GM12878 (cell line): Measurements from ENCODE around the gene SSH2. TPM values are rescaled to one million over a fixed set of nuclear protein-coding genes. Genes with fewer than 3 reads are reported as not detected.

Source experiments
- ATAC-seq: fragments of 200-7000 bp; cut with Tn5 transposase; 3 replicates; pipeline ENCODE4 v1.9.1; 2020; ENCODE audit warnings: mild to moderate bottlenecking, moderate library complexity
- BruUV-seq: library from RNA; stranded (reverse); fragments of 400-500 nt; replicated peaks from 2 replicates; lab custom pipeline; 2021; lab: Mats Ljungman, UMichigan
- CTCF ChIA-PET: fragments of 300-600 bp; sonication (Branson Sonifier 250); formaldehyde crosslinking; extraction: SDS; loops from one replicate; lab custom pipeline; 2021; ENCODE audit warnings: inconsistent platforms; lab: Yijun Ruan, JAX
- POLR2A ChIA-PET: fragments of 350-600 bp; formaldehyde crosslinking; extraction: SDS; loops from one replicate; lab custom pipeline; 2021; ENCODE audit warnings: inconsistent platforms; lab: Charles Lee
- RAD21 ChIA-PET: fragments of 300-600 bp; sonication (Branson Sonifier 250); formaldehyde crosslinking; loops from one replicate; lab custom pipeline; 2023; ENCODE audit warnings: antibody characterized with exemption; ENCODE audit not compliant: unreplicated experiment; lab: Charles Lee
- SMC1A ChIA-PET: fragments of 300-600 bp; sonication (Branson Sonifier 250); formaldehyde crosslinking; loops from one replicate; lab custom pipeline; 2023; ENCODE audit not compliant: unreplicated experiment, uncharacterized antibody; lab: Charles Lee
- DNase-seq: peaks from one replicate; pipeline ENCODE4 v3.0.0-alpha.2; 2011; ENCODE audit warnings: low read depth, low spot score
- FAIRE-seq: peaks from 3 replicates; lab custom pipeline; 2011; peaks lifted over from hg19 to GRCh38; lab: Jason Lieb, UNC
- H2AFZ ChIP-seq: 2 replicates; pipeline ENCODE4 v1.6.0; 2011; ENCODE audit warnings: low read depth, low read length, control low read depth; ENCODE audit not compliant: control insufficient read depth
- H3K27ac ChIP-seq: 2 replicates; pipeline ENCODE4 v1.5.1; 2011; ENCODE audit warnings: control low read depth; ENCODE audit not compliant: control insufficient read depth, insufficient read depth
- H3K27me3 ChIP-seq, 2 experiments: replicated peaks in 1 of 2; 2 replicates each; pipeline versions ENCODE4 v1.6.0 to v1.6.1; 2011; ENCODE audit warnings: low read length in 1 of 2; ENCODE audit not compliant: control insufficient read depth in 2 of 2, insufficient read depth in 2 of 2
- H3K36me3 ChIP-seq, 2 experiments: 2 replicates each; pipeline ENCODE4 v1.5.1; 2011; ENCODE audit warnings: low read length in 1 of 2; ENCODE audit not compliant: control insufficient read depth in 2 of 2, insufficient read depth in 2 of 2
- H3K4me1 ChIP-seq: 2 replicates; pipeline ENCODE4 v1.6.1; 2011; ENCODE audit warnings: mild to moderate bottlenecking, low read length, moderate library complexity, mixed read lengths; ENCODE audit not compliant: control insufficient read depth, insufficient read depth
- H3K4me2 ChIP-seq: 2 replicates; pipeline ENCODE4 v1.6.0; 2011; ENCODE audit warnings: control low read depth; ENCODE audit not compliant: control insufficient read depth, insufficient read depth
- H3K4me3 ChIP-seq: fragments of 200-600 bp; sonication (generic); 2 replicates; pipeline ENCODE4 v1.5.1; 2016
- H3K79me2 ChIP-seq: 2 replicates; pipeline ENCODE4 v1.6.0; 2011; ENCODE audit warnings: low read length; ENCODE audit not compliant: control insufficient read depth, insufficient read depth
- H3K9ac ChIP-seq: 2 replicates; pipeline ENCODE4 v1.8.0; 2011; ENCODE audit warnings: low read length, control low read depth, mixed read lengths; ENCODE audit not compliant: control insufficient read depth, insufficient read depth
- H3K9me3 ChIP-seq: replicated peaks from 3 replicates; pipeline ENCODE4 v1.5.1; 2011; ENCODE audit warnings: mild to moderate bottlenecking, low read length; ENCODE audit not compliant: control insufficient read depth, insufficient read depth
- H4K20me1 ChIP-seq: 2 replicates; pipeline ENCODE4 v1.6.0; 2011; ENCODE audit not compliant: control insufficient read depth, insufficient read depth
- CHD1 ChIP-seq: IDR thresholded peaks from 2 replicates; pipeline ENCODE4 v1.6.1; 2012; ENCODE audit warnings: low read depth, low read length, improper control_type of control experiment
- CHD2 ChIP-seq: IDR thresholded peaks from 2 replicates; pipeline ENCODE4 v1.6.1; 2011; ENCODE audit warnings: low read depth, low read length, improper control_type of control experiment, borderline replicate concordance
- SMARCA5 ChIP-seq: fragments of 450-650 bp; IDR thresholded peaks from 2 replicates; pipeline ENCODE4 v1.6.1; 2017; ENCODE audit warnings: mild to moderate bottlenecking
- SMC3 ChIP-seq: IDR thresholded peaks from 2 replicates; pipeline ENCODE4 v1.6.1; 2011; ENCODE audit warnings: low read length, improper control_type of control experiment, borderline replicate concordance
- SPI1 ChIP-seq: IDR thresholded peaks from 2 replicates; pipeline ENCODE4 v1.6.1; 2011; ENCODE audit warnings: low read depth, mild to moderate bottlenecking, low read length, moderate library complexity, borderline replicate concordance; ENCODE audit not compliant: insufficient read depth
- SUPT20H ChIP-seq: IDR thresholded peaks from 2 replicates; pipeline ENCODE4 v1.6.1; 2011; ENCODE audit warnings: low read depth, mild to moderate bottlenecking, low read length, moderate library complexity, borderline replicate concordance; ENCODE audit not compliant: control insufficient read depth
- TCF12 ChIP-seq: IDR thresholded peaks from 2 replicates; pipeline ENCODE4 v1.6.1; 2011; ENCODE audit warnings: low read depth, mild to moderate bottlenecking, low read length
- TCF7 ChIP-seq: IDR thresholded peaks from 2 replicates; pipeline ENCODE4 v1.6.1; 2014; ENCODE audit warnings: antibody characterized with exemption, borderline replicate concordance
- YY1 ChIP-seq: IDR thresholded peaks from 2 replicates; pipeline ENCODE4 v1.6.1; 2011; ENCODE audit warnings: low read depth, mild to moderate bottlenecking, low read length
- WGBS: methylation state at CpG from one replicate; pipeline ENCODE4 v1.1.6; 2016; ENCODE audit warnings: low lambda C conversion rate; ENCODE audit not compliant: insufficient replicate concordance, insufficient coverage; ENCODE audit errors: missing lambda C conversion rate; 5-methylcytosine and 5-hydroxymethylcytosine counted together
- in situ Hi-C: fragments of 300-500 bp; cut with MboI; formaldehyde crosslinking; loops from 9 replicates; pipeline ENCODE4 v1.14.3; 2018; ENCODE audit warnings: mixed read lengths
- intact Hi-C: fragments of 100-400 bp; cut with micrococcal nuclease; formaldehyde crosslinking; loops from one replicate; pipeline ENCODE4 v1.14.2; 2022; ENCODE audit not compliant: unreplicated experiment
- polyA plus RNA-seq, 11 experiments: library from polyadenylated mRNA; depleted of rRNA in 4 of 11; unstranded in 6 of 11; stranded (reverse) in 5 of 11; fragments of >200 nt; fragmentation: Nextera tagmentation in 4 of 11; fragmentation: Illumina TruSeq in 1 of 11; extraction: Ambion mirVana in 4 of 11; extraction: Trizol in 1 of 11; gene quantifications; 1 replicate in 1 of 11; 2 replicates in 10 of 11; pipeline versions ENCODE4 v1.2.1 to v1.2.3, GENCODE V29; 2011 to 2016; ENCODE audit warnings: inconsistent platforms in 2 of 11, missing spikeins in 2 of 11, low read depth in 1 of 11
- total RNA-seq, 4 experiments: library from RNA; depleted of rRNA in 3 of 4; stranded (reverse); fragments of >200 nt in 3 of 4; fragmentation: Illumina TruSeq in 1 of 4; extraction: Trizol in 1 of 4; gene quantifications; 2 replicates each; pipeline versions ENCODE4 v1.2.1 to v1.2.3, GENCODE V29; 2013 to 2021

SSH2 gene
- total and polyA plus RNA-seq, 10 of the 15 experiments (the other 5 are each of a cell fraction or from before 2014, with no cell fraction given) = 9.3 to 65.9 (median 34.0) TPM

GRCh38 chr17:29909236-29910003 lies 20.6 kb downstream of the SSH2 start:
- no peak overlapping the region for H3K27ac ChIP-seq
- no peak overlapping the region for H3K9ac ChIP-seq
- in situ Hi-C loops = no loop called here
- no peak overlapping the region for H2AFZ ChIP-seq
- H3K79me2 ChIP-seq = no peaks in the 10 kb centered on the region; the same call in none of the 2 replicates
- H3K27me3 ChIP-seq = no peaks in the 10 kb centered on the region
- no peak overlapping the region for H3K4me3 ChIP-seq
- ChIA-PET CTCF (interaction anchor here (0.6 to 1.8 kb wide), 6 partner anchors 17 to 292 kb away, joined by 3 to 7 read pairs (median 4); no protein-coding TSS in a partner anchor), RAD21 (interaction anchor here (1.5 to 1.6 kb wide), 2 partner anchors 16 to 21 kb away, joined by 7 to 11 read pairs; partner anchors contain the start of gene SSH2), POLR2A (interaction anchor here (0.6 to 1.3 kb wide), 3 partner anchors 11 to 1333 kb away, joined by 3 to 7 read pairs (median 4); partner anchors contain the start of gene ALDOC), SMC1A (interaction anchor here (0.7 to 1.6 kb wide), 9 partner anchors 9 to 731 kb away, joined by 3 to 6 read pairs (median 4); no protein-coding TSS in a partner anchor)
- FAIRE-seq (no peak), DNase-seq (no peak), ATAC-seq (peak; percentile 46; the same call in 2 of the 3 replicates)
- peaks cover 9% of the 10 kb centered on the region; the same call in 2 of the 3 replicates for H3K9me3 ChIP-seq
- no peaks in the 10 kb centered on the region for H3K4me1 ChIP-seq
- 88% methylated on average over 6 of the region's 6 CpGs for WGBS
- BruUV-seq = no TSS peak
- H3K36me3 ChIP-seq = no peaks in the 10 kb centered on the region; a peak in 1 of 4 replicates
- TF ChIP-seq YY1 = no peak
- no peak for TF ChIP-seq CHD2
- no peak for TF ChIP-seq SPI1
- no peak for TF ChIP-seq TCF7
- no peak for TF ChIP-seq SUPT20H
- no peak for TF ChIP-seq CHD1
- TF ChIP-seq SMC3 = no peak
- TF ChIP-seq SMARCA5 = no peak
- no peak for TF ChIP-seq TCF12
- intact Hi-C loops = no loop called here
- no peak overlapping the region for H3K4me2 ChIP-seq
- no peaks in the 10 kb centered on the region for H4K20me1 ChIP-seq
